GM19099 (cell line): Measurements from ENCODE around the gene RAD51B.

ENCODE experiments used
- POLR2A ChIP-seq: IDR thresholded peaks from 3 replicates; pipeline ENCODE4 v1.6.1; 2011; ENCODE audit warnings: low read depth; ENCODE audit not compliant: insufficient read length; ENCODE audit errors: extremely low read depth

Gene RAD51B

GRCh38 chr14:68520637-68521556 lies 701.3 kb downstream of the RAD51B start:
- no peak for TF ChIP-seq POLR2A

DNA sequence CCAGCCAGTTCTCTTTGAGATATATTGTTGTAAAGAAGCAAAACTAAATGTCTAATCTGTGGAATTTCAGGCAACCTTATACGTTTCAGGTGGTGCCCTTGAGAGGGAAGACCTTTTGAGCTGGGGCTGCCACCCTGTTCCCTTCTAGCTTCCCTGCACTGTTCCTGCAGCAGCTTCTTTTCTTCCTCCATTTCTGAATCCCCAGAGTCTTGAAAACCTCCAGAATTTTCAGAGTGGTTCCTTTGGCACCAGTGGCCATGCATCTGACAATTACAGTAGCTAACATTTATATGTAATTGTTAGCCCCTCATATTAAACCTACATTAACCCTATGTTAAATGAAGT lies 702.0 kb downstream of the RAD51B start:
- TF ChIP-seq POLR2A, result no peak

GRCh38 chr14:68521961-68522509 lies 702.5 kb downstream of the RAD51B start:
- TF ChIP-seq POLR2A, result no peak

DNA sequence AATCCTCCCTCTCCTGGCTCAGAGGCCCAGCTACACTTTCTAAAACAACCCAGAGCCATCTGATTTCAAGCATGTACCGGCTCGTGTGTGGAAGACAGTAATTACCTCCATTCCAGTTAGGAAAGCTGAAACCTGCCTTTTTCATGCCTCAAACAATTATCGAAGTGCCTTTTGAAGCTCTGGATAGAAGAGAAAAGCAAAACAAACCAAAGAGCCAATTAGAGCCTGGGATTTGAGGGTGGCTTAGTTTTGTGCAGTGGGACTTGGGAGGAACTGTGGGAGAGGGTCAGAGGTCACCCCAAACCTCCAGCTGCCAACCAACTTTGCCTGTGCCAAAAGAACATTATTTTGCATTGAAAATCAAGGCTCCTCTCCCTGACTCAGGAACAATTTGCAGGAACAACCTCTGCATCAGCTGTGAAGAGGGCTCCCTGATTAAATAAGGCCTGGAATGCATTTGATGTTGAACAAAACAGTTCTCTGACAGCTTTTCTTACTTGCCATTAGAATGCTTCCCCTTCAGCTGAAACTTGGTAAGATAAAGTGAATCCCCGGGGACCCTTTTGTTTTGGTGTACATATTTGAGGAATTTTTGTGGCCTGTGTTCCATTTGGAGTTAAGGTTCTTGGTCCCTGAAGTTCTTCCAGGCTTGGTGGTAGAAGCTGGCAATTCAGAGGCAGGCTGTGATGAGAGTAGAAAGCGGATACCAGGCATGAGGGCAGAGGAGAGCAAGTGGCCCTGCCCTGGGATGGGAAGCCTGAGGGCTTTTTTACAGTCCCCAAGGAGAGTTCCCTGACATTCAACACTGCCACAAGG lies 703.1 kb downstream of the RAD51B start:
- TF ChIP-seq POLR2A, result no peak

DNA sequence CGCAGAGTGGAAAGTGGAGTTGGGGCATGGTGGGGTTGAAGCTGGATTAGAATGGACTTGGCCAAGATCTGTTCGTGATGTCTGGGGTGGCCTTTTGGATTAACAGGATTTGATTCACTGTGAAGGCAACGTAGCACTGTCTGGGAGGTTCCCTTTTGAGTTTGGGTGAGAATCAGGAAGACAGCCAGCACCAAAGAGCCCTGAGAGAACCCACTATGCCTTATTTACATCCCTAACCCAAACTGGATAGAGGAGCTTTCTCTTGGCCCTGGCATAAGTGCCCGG lies 703.7 kb downstream of the RAD51B start:
- TF ChIP-seq POLR2A, result no peak

DNA sequence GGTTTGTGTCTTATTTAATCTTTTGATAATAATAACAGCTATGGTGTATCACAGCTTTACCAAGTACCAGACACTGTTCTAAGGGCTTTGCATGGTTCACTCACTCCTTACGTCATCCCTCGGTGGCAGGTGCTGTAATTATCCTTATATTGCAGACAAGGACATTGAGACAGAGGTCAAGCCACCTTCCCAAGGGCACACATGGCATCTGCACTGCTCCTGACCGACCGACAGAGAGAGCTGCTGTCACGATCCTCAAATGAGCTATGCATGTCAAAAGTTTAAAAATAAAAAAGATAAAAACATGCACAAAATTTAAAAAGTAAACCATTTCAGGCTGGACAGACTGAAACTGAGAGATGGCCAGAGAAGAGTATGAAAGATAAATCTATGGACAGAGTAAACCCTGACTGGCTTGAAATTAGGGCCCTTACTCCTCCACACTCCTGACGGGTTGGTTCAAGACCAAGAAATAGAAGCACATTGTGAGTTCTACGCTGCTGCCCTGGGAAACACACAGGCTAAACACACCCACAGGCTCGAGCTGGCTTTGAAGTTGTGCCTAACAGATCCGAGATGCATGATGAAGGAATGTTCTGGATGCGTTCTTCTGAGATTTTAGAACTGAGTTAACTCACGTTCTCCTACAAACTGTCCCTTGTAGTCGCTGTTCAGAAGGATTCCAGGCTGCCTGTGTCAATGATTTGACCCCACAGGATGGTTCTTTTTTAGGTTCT lies 704.6 kb downstream of the RAD51B start:
- no peak for TF ChIP-seq POLR2A

DNA sequence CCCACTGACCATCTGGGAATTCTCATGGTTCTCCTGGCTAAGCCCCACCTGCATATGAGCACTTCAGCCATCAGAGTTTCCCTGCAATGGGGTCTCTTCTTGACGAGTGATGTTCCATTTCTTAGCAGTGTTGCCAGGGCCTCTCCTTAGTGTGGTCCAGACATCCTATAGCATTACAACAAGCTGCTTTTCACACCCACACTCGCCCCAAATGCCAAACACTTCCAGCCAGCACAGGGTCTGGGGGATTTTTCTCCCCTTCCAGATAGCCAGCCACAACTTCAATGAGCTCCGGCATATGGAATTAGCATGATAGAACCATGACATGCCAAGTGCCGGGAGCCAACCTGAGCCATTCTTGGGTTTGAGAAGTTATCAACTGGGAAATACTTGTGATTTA lies 705.9 kb downstream of the RAD51B start:
- TF ChIP-seq POLR2A, result no peak

- TF ChIP-seq POLR2A, result no peak
Observed at GRCh38 chr14:68526512-68527091, 707.0 kb downstream of the RAD51B start.

GRCh38 chr14:68527329-68527851 lies 707.8 kb downstream of the RAD51B start:
- no peak for TF ChIP-seq POLR2A

GRCh38 chr14:68528040-68528687 lies 708.6 kb downstream of the RAD51B start:
- TF ChIP-seq POLR2A, result no peak

GRCh38 chr14:68530443-68530842 lies 710.9 kb downstream of the RAD51B start:
- no peak for TF ChIP-seq POLR2A

DNA sequence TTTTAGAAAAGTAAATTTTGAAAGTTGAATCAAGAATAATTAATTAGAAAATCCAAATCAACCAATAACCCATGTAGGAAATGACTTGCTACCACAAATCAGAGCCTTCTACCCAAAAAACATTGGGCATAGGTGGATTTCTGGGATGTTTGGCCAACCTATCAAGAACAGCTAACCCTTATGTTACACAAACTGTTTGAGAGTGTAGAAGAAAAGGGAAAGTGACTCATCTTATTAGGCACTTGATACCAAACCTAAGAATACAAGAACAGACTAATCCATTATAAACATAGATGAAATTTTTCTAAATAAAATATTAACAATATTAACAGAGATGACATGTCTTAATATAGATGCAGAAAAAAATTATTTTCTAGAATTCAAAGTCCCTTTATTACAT lies 712.9 kb downstream of the RAD51B start:
- TF ChIP-seq POLR2A, result no peak

DNA sequence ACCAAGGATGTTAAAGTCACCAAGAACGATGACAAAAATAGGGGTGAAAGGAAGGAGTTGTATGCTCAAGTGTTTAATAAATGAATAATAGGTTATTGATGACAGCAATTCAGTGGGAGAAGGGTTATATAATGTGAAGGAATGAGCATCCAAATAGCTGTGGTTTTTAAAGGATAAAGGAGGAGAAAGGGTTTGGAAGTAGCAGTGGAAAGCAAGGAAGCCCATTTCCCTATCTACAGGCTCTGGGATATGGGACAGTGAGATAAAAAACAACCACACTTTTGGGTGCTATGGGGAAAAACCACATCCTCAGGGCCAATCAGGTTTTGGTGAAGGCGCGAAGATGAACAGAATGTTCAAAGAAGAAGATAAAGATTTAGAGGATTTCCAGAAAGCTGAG lies 714.7 kb downstream of the RAD51B start:
- TF ChIP-seq POLR2A, result no peak

- no peak for TF ChIP-seq POLR2A
Observed at GRCh38 chr14:68535404-68536017, 715.9 kb downstream of the RAD51B start.

DNA sequence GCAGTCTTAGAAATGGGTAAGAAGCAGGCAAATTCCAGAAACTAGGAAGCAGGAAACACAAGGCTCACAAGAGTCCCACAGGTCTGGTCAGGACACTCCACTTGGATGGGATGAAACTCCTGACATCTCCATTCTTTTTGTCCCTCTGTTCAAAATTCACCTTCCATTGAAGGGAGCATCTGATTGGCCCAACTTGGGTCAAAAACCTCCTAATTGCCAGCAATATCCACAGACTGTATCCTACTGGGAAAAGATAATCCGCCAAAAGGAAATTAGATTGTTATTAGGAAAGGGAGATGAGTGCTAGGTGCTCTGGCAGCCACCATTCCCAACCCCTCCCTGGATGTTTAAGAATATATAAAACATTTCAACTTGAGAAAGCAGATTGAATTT lies 716.4 kb downstream of the RAD51B start:
- no peak for TF ChIP-seq POLR2A
